Thymus (tissue), 11 donors: ENCODE measurements around the gene CZIB. TPM values are rescaled to one million over a fixed set of nuclear protein-coding genes. Genes with fewer than 3 reads are reported as not detected.
A peak's percentile ranks its signal among the peaks of the same experiment; 100 is the strongest.
"Not testable (repeated sequence)": the region's sequence is repeated elsewhere in the genome, so short reads cannot be mapped to it uniquely, and the experiment has no call there.

Experiments used
- DNase-seq, 9 donors: peaks; one replicate each; pipeline ENCODE4 v3.0.0-alpha.2; 2013; ENCODE audit warnings: low spot score in 9 of 9, low read depth in 6 of 9, missing footprints in 1 of 9
- H3K27ac ChIP-seq, 2 donors: one replicate each; pipeline ENCODE4 v1.5.1; 2013; ENCODE audit warnings: control low read depth in 1 of 2, low read depth in 1 of 2, low read length in 1 of 2, mild to moderate bottlenecking in 1 of 2, moderate library complexity in 1 of 2
- H3K27me3 ChIP-seq, 2 donors: one replicate each; pipeline ENCODE4 v1.5.1; 2013; ENCODE audit warnings: low read length in 1 of 2; ENCODE audit not compliant: control insufficient read depth in 2 of 2, insufficient read depth in 1 of 2
- H3K36me3 ChIP-seq, 2 donors: one replicate each; pipeline ENCODE4 v1.5.1; 2013; ENCODE audit warnings: low read length in 1 of 2, mild to moderate bottlenecking in 1 of 2, moderate library complexity in 1 of 2; ENCODE audit not compliant: control insufficient read depth in 2 of 2, insufficient read depth in 2 of 2
- H3K4me1 ChIP-seq, 2 donors: one replicate each; pipeline ENCODE4 v1.5.1; 2013; ENCODE audit warnings: low read length in 2 of 2; ENCODE audit not compliant: control insufficient read depth in 2 of 2, insufficient read depth in 2 of 2
- H3K4me3 ChIP-seq, 2 donors: one replicate each; pipeline ENCODE4 v1.5.1; 2013; ENCODE audit warnings: low read length in 2 of 2, control low read depth in 1 of 2, mild to moderate bottlenecking in 1 of 2
- H3K9me3 ChIP-seq, 2 donors: one replicate each; pipeline ENCODE4 v1.5.1; 2013; ENCODE audit warnings: low read length in 1 of 2, mild to moderate bottlenecking in 1 of 2; ENCODE audit not compliant: control insufficient read depth in 2 of 2, insufficient read depth in 1 of 2
- WGBS: extraction: QIAGEN DNeasy Blood & Tissue Kit; methylation state at CpG from one replicate; pipeline ENCODE4 v1.1.7; 2013; 5-methylcytosine and 5-hydroxymethylcytosine counted together
- polyA plus RNA-seq: library from polyadenylated mRNA; stranded (reverse); fragments of 200-250 nt; gene quantifications from one replicate; pipeline ENCODE4 v1.2.3, GENCODE V29; 2013
- total RNA-seq: library from RNA; stranded (reverse); fragments of 120-200 nt; gene quantifications from one replicate; pipeline ENCODE4 v1.2.4, GENCODE V29; 2013
- donor health status: healthy.

CZIB gene
- total and polyA plus RNA-seq, 2 donors, result 55.6 to 88.6 TPM

GRCh38 chr1:53219711-53220110 is 723 bp downstream of the CZIB start:
- H3K4me3 ChIP-seq, result peak overlapping the region; percentile 53 to 95
- peaks cover 11% of the 10 kb centered on the region in 2 donors for H3K4me1 ChIP-seq
- H3K36me3 ChIP-seq, result peaks cover 15 to 18% of the 10 kb centered on the region in 2 donors
- H3K27ac ChIP-seq, result peak overlapping the region; percentile 96 to 99
- no peak for DNase-seq
- H3K27me3 ChIP-seq, result no peaks in the 10 kb centered on the region
- 55% methylated on average over 8 of the region's 8 CpGs for WGBS
- H3K9me3 ChIP-seq, result no peaks in the 10 kb centered on the region

- Histone ChIP-seq H3K4me3 (no peak overlapping the region), H3K27ac (no peak overlapping the region), H3K4me1 (peaks cover 11% of the 10 kb centered on the region in 2 donors), H3K27me3 (no peaks in the 10 kb centered on the region), H3K36me3 (peaks cover 29 to 30% of the 10 kb centered on the region in 2 donors), H3K9me3 (no peaks in the 10 kb centered on the region)
- 97% methylated on average over 7 of the region's 7 CpGs for WGBS
- DNase-seq, result no peak
Measured at GRCh38 chr1:53218201-53218600, 2.2 kb downstream of the CZIB start.

- peaks cover under 1 to 2% of the 10 kb centered on the region in 2 donors for H3K4me1 ChIP-seq
- H3K36me3 ChIP-seq, result peaks cover 54 to 57% of the 10 kb centered on the region in 2 donors
- H3K27ac ChIP-seq, result no peak overlapping the region
- no peak overlapping the region for H3K4me3 ChIP-seq
- WGBS, result 98% methylated on average over 5 of the region's 5 CpGs
- no peaks in the 10 kb centered on the region for H3K9me3 ChIP-seq
- H3K27me3 ChIP-seq, result no peaks in the 10 kb centered on the region
- DNase-seq, result no peak
Measured at GRCh38 chr1:53214376-53214940, 6.0 kb downstream of the CZIB start.

GRCh38 chr1:53210954-53211353 is 9.5 kb downstream of the CZIB start:
- 98% methylated on average over 11 of the region's 11 CpGs for WGBS
- H3K4me1 ChIP-seq, result no peaks in the 10 kb centered on the region
- no peak overlapping the region for H3K27ac ChIP-seq
- H3K27me3 ChIP-seq, result no peaks in the 10 kb centered on the region
- H3K9me3 ChIP-seq, result peaks cover 6 to 9% of the 10 kb centered on the region in 2 donors
- H3K36me3 ChIP-seq, result peaks cover 63 to 64% of the 10 kb centered on the region in 2 donors
- H3K4me3 ChIP-seq, result no peak overlapping the region
- DNase-seq, result no peak

GRCh38 chr1:53210352-53210751 is 10.1 kb downstream of the CZIB start:
- no peak for DNase-seq
- Histone ChIP-seq H3K27me3 (no peaks in the 10 kb centered on the region), H3K4me3 (no peak overlapping the region), H3K9me3 (peaks cover 9 to 15% of the 10 kb centered on the region in 2 donors), H3K27ac (no peak overlapping the region), H3K36me3 (peaks cover 65 to 67% of the 10 kb centered on the region in 2 donors), H3K4me1 (no peaks in the 10 kb centered on the region)
- WGBS, result 97% methylated on average over 7 of the region's 7 CpGs

GRCh38 chr1:53207726-53208125 is 12.7 kb downstream of the CZIB start:
- no peak for DNase-seq
- Histone ChIP-seq H3K9me3 (peaks cover 11 to 15% of the 10 kb centered on the region in 2 donors), H3K27me3 (no peaks in the 10 kb centered on the region), H3K4me1 (no peaks in the 10 kb centered on the region), H3K27ac (no peak overlapping the region), H3K4me3 (no peak overlapping the region), H3K36me3 (peaks cover 59 to 74% of the 10 kb centered on the region in 2 donors)
- WGBS, result 99% methylated on average over 1 of the region's 1 CpG

GRCh38 chr1:53206735-53207379 is 13.6 kb downstream of the CZIB start:
- H3K4me3 ChIP-seq, result no peak overlapping the region
- no peak for DNase-seq
- H3K36me3 ChIP-seq, result peaks cover 59 to 74% of the 10 kb centered on the region in 2 donors
- no peaks in the 10 kb centered on the region for H3K4me1 ChIP-seq
- 99% methylated on average over 1 of the region's 1 CpG for WGBS
- no peak overlapping the region for H3K27ac ChIP-seq
- H3K27me3 ChIP-seq, result no peaks in the 10 kb centered on the region
- H3K9me3 ChIP-seq, result peaks cover 11 to 15% of the 10 kb centered on the region in 2 donors

GRCh38 chr1:53206083-53206685 is 14.2 kb downstream of the CZIB start:
- 100% methylated on average over 3 of the region's 3 CpGs for WGBS
- not testable (repeated sequence) for H3K4me3 ChIP-seq, DNase-seq, H3K4me1 ChIP-seq, H3K27ac ChIP-seq, H3K27me3 ChIP-seq
- Histone ChIP-seq H3K36me3 (peaks cover 56 to 75% of the 10 kb centered on the region in 2 donors), H3K9me3 (peaks cover 11 to 15% of the 10 kb centered on the region in 2 donors)

GRCh38 chr1:53205496-53205895 is 14.9 kb downstream of the CZIB start:
- DNase-seq, H3K4me1 ChIP-seq, H3K27me3 ChIP-seq, H3K4me3 ChIP-seq, H3K27ac ChIP-seq: not testable (repeated sequence)
- WGBS, result 96% methylated on average over 1 of the region's 1 CpG
- Histone ChIP-seq H3K9me3 (peaks cover 11 to 15% of the 10 kb centered on the region in 2 donors), H3K36me3 (peaks cover 49 to 73% of the 10 kb centered on the region in 2 donors)
